Measurements from ENCODE around the gene GTPBP1. TPM values are rescaled to one million over a fixed set of nuclear protein-coding genes. Genes with fewer than 3 reads are reported as not detected.
A peak's percentile ranks its signal among the peaks of the same experiment; 100 is the strongest.

Gene GTPBP1
- total and polyA plus RNA-seq, 2 donors (not counting 1 experiment from before 2014, with no cell fraction given) = 77.8 to 174 TPM

DNA sequence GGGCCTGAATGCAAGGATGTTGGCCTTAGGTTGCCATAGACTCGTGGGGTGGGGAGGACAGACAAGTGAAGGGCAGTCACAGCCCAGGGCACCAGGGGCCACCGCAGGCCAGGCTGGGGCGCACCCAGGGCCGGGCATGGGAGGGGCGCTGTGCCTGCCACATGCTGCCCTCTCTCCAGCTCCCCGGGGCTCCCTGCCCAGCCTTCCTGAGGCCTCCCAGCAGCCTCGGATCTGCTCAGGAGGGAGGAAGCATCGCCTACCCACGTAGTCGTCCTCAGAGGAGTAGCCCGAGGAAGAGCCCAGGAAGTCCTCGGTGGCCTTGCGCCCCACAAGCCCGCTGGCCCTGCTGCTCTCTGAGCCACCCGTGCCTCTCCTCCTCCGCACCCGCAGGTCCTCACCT is 44.9 kb downstream of the GTPBP1 start:
- WGBS (ENCODE audit: insufficient coverage) = 64% methylated on average over 17 of the region's 17 CpGs
- H3K4me3 ChIP-seq (ENCODE audit: control extremely low read depth in 1 of 5, extremely low read depth in 1 of 5, insufficient read depth in 1 of 5, low read depth in 2 of 5, low read length in 4 of 5) = peak overlapping the region in 1 of 5 experiments; percentile 2
- peaks cover 0 to 8% (median 0%) of the 10 kb centered on the region in 3 donors for H3K9me3 ChIP-seq (ENCODE audit: control extremely low read depth in 1 of 3, control insufficient read depth in 2 of 3, insufficient read depth in 1 of 3, low read length in 2 of 3)
- CTCF ChIA-PET = interaction anchor here (0.7 to 2.4 kb wide), 4 partner anchors 12 to 93 kb away, joined by 3 to 8 read pairs (median 6); no protein-coding TSS in a partner anchor
- no peak overlapping the region for H2AFZ ChIP-seq (ENCODE audit: insufficient read depth, low read depth, low read length, poor library complexity, severe bottlenecking)
- Mint-ChIP-seq H3K9me3 (ENCODE audit: insufficient read depth) (no peaks in the 10 kb centered on the region), H3K4me1 (peaks cover 44% of the 10 kb centered on the region), H3K27ac (peak overlapping the region; percentile 100), H3K4me3 (peak overlapping the region; percentile 41), H3K27me3 (no peaks in the 10 kb centered on the region)
- no peaks in the 10 kb centered on the region for H3K27me3 ChIP-seq (replicated peaks in 1 of 4; ENCODE audit: control extremely low read depth in 1 of 4, control insufficient read depth in 3 of 4, insufficient read depth in 4 of 4, low read length in 3 of 4)
- peaks cover 1 to 75% of the 10 kb centered on the region in 2 experiments for H3K36me3 ChIP-seq (replicated peaks in 1 of 2; ENCODE audit: control extremely low read depth in 1 of 2, control insufficient read depth in 1 of 2, extremely low read depth in 1 of 2, insufficient read depth in 2 of 2, low read length in 1 of 2)
- H3K27ac ChIP-seq (ENCODE audit: low read length in 2 of 2) = peak overlapping the region; percentile 72 to 87
- peaks cover 47% of the 10 kb centered on the region for H4K20me1 ChIP-seq (ENCODE audit: control insufficient read depth, insufficient read depth, low read length, poor library complexity, severe bottlenecking)
- intact Hi-C loops (cut with micrococcal nuclease) = loop anchor here (1.0 to 10.0 kb wide), 3 partner anchors 45 to 243 kb away; partner anchors contain the start of genes CBX6, DDX17 and GTPBP1
- H3K79me2 ChIP-seq (ENCODE audit: control insufficient read depth, insufficient read depth, low read length) = peaks cover 81% of the 10 kb centered on the region
- peak overlapping the region; percentile 96 for H3K4me2 ChIP-seq (replicated peaks; ENCODE audit: low read depth, low read length, poor library complexity, severe bottlenecking)
- H3K4me1 ChIP-seq (ENCODE audit: control insufficient read depth in 2 of 2, insufficient read depth in 2 of 2, low read length in 2 of 2) = peaks cover 41 to 46% of the 10 kb centered on the region in 2 donors
- TF ChIP-seq, protein P1, sequence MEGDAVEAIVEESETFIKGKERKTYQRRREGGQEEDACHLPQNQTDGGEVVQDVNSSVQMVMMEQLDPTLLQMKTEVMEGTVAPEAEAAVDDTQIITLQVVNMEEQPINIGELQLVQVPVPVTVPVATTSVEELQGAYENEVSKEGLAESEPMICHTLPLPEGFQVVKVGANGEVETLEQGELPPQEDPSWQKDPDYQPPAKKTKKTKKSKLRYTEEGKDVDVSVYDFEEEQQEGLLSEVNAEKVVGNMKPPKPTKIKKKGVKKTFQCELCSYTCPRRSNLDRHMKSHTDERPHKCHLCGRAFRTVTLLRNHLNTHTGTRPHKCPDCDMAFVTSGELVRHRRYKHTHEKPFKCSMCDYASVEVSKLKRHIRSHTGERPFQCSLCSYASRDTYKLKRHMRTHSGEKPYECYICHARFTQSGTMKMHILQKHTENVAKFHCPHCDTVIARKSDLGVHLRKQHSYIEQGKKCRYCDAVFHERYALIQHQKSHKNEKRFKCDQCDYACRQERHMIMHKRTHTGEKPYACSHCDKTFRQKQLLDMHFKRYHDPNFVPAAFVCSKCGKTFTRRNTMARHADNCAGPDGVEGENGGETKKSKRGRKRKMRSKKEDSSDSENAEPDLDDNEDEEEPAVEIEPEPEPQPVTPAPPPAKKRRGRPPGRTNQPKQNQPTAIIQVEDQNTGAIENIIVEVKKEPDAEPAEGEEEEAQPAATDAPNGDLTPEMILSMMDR (IDR thresholded peaks at IDR 0.05) = no peak
- no peak for TF ChIP-seq EZH2 (IDR thresholded peaks at IDR 0.05; ENCODE audit: borderline replicate concordance, insufficient read depth, low read depth, low read length, poor library complexity, severe bottlenecking)
- peak overlapping the region; percentile 39 for H3K9ac ChIP-seq (ENCODE audit: low read length)
- ATAC-seq (ENCODE audit: low read depth) (no peak), DNase-seq (no peak)
- POLR2A ChIA-PET = interaction anchor here (0.6 to 2.2 kb wide), 4 partner anchors 10 to 19 kb away, joined by 3 to 15 read pairs (median 4); no protein-coding TSS in a partner anchor

DNA sequence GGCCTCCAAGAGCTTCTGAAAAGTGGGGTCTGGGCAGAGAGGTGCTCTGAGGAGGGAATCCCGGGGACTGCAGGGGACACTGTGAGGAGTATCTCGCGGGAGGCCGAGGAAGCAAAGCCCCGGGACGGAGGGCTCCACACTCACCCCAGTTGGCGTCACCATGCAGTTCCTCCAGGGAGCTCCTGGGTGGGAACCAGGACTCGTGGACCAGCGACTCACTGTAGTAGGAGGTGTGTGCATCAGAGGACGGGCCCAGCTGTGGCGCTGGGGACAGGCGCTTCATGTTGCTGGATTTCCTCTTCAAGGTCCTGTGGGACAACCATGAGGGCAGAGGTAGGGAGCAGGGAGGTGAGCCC is 45.3 kb downstream of the GTPBP1 start:
- intact Hi-C loops (cut with micrococcal nuclease) = loop anchor here (1.0 to 10.0 kb wide), 3 partner anchors 46 to 244 kb away; partner anchors contain the start of genes CBX6, DDX17 and GTPBP1
- DNase-seq (no peak), ATAC-seq (ENCODE audit: low read depth) (no peak)
- Histone ChIP-seq H3K4me3 (ENCODE audit: control extremely low read depth in 1 of 5, extremely low read depth in 1 of 5, insufficient read depth in 1 of 5, low read depth in 2 of 5, low read length in 4 of 5) (peak overlapping the region in 4 of 5 experiments; percentile 2 to 32 (median 22)), H3K27ac (ENCODE audit: low read length in 2 of 2) (peak overlapping the region; percentile 72 to 87), H3K4me2 (replicated peaks; ENCODE audit: low read depth, low read length, poor library complexity, severe bottlenecking) (peak overlapping the region; percentile 96), H3K27me3 (replicated peaks in 1 of 4; ENCODE audit: control extremely low read depth in 1 of 4, control insufficient read depth in 3 of 4, insufficient read depth in 4 of 4, low read length in 3 of 4) (no peaks in the 10 kb centered on the region), H2AFZ (ENCODE audit: insufficient read depth, low read depth, low read length, poor library complexity, severe bottlenecking) (no peak overlapping the region), H3K9ac (ENCODE audit: low read length) (peak overlapping the region; percentile 39), H3K36me3 (replicated peaks in 1 of 2; ENCODE audit: control extremely low read depth in 1 of 2, control insufficient read depth in 1 of 2, extremely low read depth in 1 of 2, insufficient read depth in 2 of 2, low read length in 1 of 2) (peaks cover 1 to 71% of the 10 kb centered on the region in 2 experiments), H4K20me1 (ENCODE audit: control insufficient read depth, insufficient read depth, low read length, poor library complexity, severe bottlenecking) (peaks cover 43% of the 10 kb centered on the region), H3K79me2 (ENCODE audit: control insufficient read depth, insufficient read depth, low read length) (peaks cover 79% of the 10 kb centered on the region), H3K4me1 (ENCODE audit: control insufficient read depth in 2 of 2, insufficient read depth in 2 of 2, low read length in 2 of 2) (peaks cover 41 to 46% of the 10 kb centered on the region in 2 donors), H3K9me3 (ENCODE audit: control extremely low read depth in 1 of 3, control insufficient read depth in 2 of 3, insufficient read depth in 1 of 3, low read length in 2 of 3) (peaks cover 0 to 8% (median 0%) of the 10 kb centered on the region in 3 donors)
- ChIA-PET POLR2A (interaction anchor here (0.6 to 2.2 kb wide), 8 partner anchors 8 to 568 kb away, joined by 3 to 15 read pairs (median 4); partner anchors contain the start of genes RPL3 and TOMM22), CTCF (interaction anchor here (0.5 to 2.4 kb wide), 9 partner anchors 9 to 567 kb away, joined by 3 to 8 read pairs (median 5); partner anchors contain the start of gene TOMM22)
- Mint-ChIP-seq H3K9me3 (ENCODE audit: insufficient read depth) (no peaks in the 10 kb centered on the region), H3K4me1 (peaks cover 44% of the 10 kb centered on the region), H3K27ac (peak overlapping the region; percentile 100), H3K4me3 (peak overlapping the region; percentile 91), H3K27me3 (no peaks in the 10 kb centered on the region)
- 23% methylated on average over 12 of the region's 12 CpGs for WGBS (ENCODE audit: insufficient coverage)
- TF ChIP-seq, protein P1 (IDR thresholded peaks at IDR 0.05) = no peak
- no peak for TF ChIP-seq EZH2 (IDR thresholded peaks at IDR 0.05; ENCODE audit: borderline replicate concordance, insufficient read depth, low read depth, low read length, poor library complexity, severe bottlenecking)
